SK-N-SH (cell line): Measurements from ENCODE around the gene PI4K2B. TPM values are rescaled to one million over a fixed set of nuclear protein-coding genes. Genes with fewer than 3 reads are reported as not detected.

Source experiments
- CTCF ChIA-PET: fragments of 300-600, 350-600 bp; formaldehyde crosslinking; extraction: SDS; loops from one replicate; lab custom pipeline; 2021; lab: Yijun Ruan, JAX
- POLR2A ChIA-PET: fragments of 350-600 bp; sonication (Branson Sonifier 250); formaldehyde crosslinking; extraction: SDS; loops from one replicate; lab custom pipeline; 2020; ENCODE audit warnings: antibody characterized with exemption, inconsistent platforms; lab: Yijun Ruan, JAX
- DNase-seq: peaks from one replicate; pipeline ENCODE4 v3.0.0; 2012
- H2AFZ ChIP-seq: fragments of 200-600 bp; sonication (generic); 2 replicates; pipeline ENCODE4 v1.8.1; 2016; ENCODE audit warnings: antibody characterized with exemption, mild to moderate bottlenecking, low read depth
- H3F3A ChIP-seq: fragments of 200-600 bp; sonication (generic); replicated peaks from 2 replicates; pipeline ENCODE3; 2016; ENCODE audit warnings: antibody characterized with exemption, mild to moderate bottlenecking; ENCODE audit not compliant: insufficient read depth
- H3K27ac ChIP-seq, 2 experiments: fragments of 200-500 bp in 1 of 2; fragments of 200-600 bp in 1 of 2; sonication (Bioruptor generic) in 1 of 2; sonication (generic), shearing (Covaris generic) in 1 of 2; 2 replicates each; pipeline versions ENCODE4 v1.5.1 to v1.6.1; 2014 to 2016; ENCODE audit warnings: low read depth in 2 of 2, inconsistent platforms in 1 of 2, low read length in 1 of 2, mild to moderate bottlenecking in 1 of 2, mixed read lengths in 1 of 2
- H3K27me3 ChIP-seq: fragments of 200-600 bp; sonication (generic), shearing (Covaris generic); 2 replicates; pipeline ENCODE4 v1.6.1; 2016; ENCODE audit warnings: mixed run types; ENCODE audit not compliant: insufficient read depth
- H3K36me3 ChIP-seq, 2 experiments: fragments of 200-500 bp in 1 of 2; fragments of 200-600 bp in 1 of 2; sonication (Bioruptor generic) in 1 of 2; sonication (generic) in 1 of 2; replicated peaks in 1 of 2; 2 replicates each; pipeline versions ENCODE3 to v1.5.1; 2014 to 2016; ENCODE audit warnings: low read length in 1 of 2, mild to moderate bottlenecking in 1 of 2; ENCODE audit not compliant: insufficient read depth in 2 of 2, control insufficient read depth in 1 of 2
- H3K4me1 ChIP-seq, 2 experiments: fragments of 200-500 bp in 1 of 2; fragments of 200-600 bp in 1 of 2; sonication (Bioruptor generic) in 1 of 2; sonication (generic), shearing (Covaris generic) in 1 of 2; 2 replicates each; pipeline versions ENCODE4 v1.5.1 to v1.6.1; 2014 to 2016; ENCODE audit warnings: low read depth in 1 of 2, low read length in 1 of 2, mixed run types in 1 of 2; ENCODE audit not compliant: insufficient read depth in 2 of 2, control insufficient read depth in 1 of 2
- H3K4me2 ChIP-seq: fragments of 200-600 bp; sonication (generic), shearing (Covaris generic); 2 replicates; pipeline ENCODE4 v1.6.1; 2017; ENCODE audit warnings: mixed run types
- H3K4me3 ChIP-seq, 2 experiments: fragments of 200-500 bp in 1 of 2; fragments of 200-600 bp in 1 of 2; sonication (Bioruptor generic) in 1 of 2; sonication (generic), shearing (Covaris generic) in 1 of 2; 2 replicates each; pipeline versions ENCODE4 v1.5.1 to v1.8.1; 2014 to 2016; ENCODE audit warnings: low read depth in 2 of 2, inconsistent platforms in 1 of 2, low read length in 1 of 2, mild to moderate bottlenecking in 1 of 2, mixed read lengths in 1 of 2, moderate library complexity in 1 of 2
- H3K79me2 ChIP-seq: fragments of 200-600 bp; sonication (generic); 2 replicates; pipeline ENCODE4 v1.8.1; 2017; ENCODE audit warnings: mild to moderate bottlenecking; ENCODE audit not compliant: insufficient read depth
- H3K9ac ChIP-seq: fragments of 200-600 bp; sonication (generic); 2 replicates; pipeline ENCODE4 v1.6.1; 2017; ENCODE audit warnings: mixed run types
- H3K9me2 ChIP-seq: fragments of 200-600 bp; sonication (generic); 2 replicates; pipeline ENCODE4 v1.6.1; 2017; ENCODE audit warnings: mixed run types
- H3K9me3 ChIP-seq: fragments of 200-600 bp; sonication (generic); 2 replicates; pipeline ENCODE4 v1.6.1; 2017; ENCODE audit warnings: mixed run types, mild to moderate bottlenecking, moderate library complexity
- H4K20me1 ChIP-seq: fragments of 200-600 bp; sonication (generic); 2 replicates; pipeline ENCODE4 v1.6.1; 2017; ENCODE audit warnings: mild to moderate bottlenecking, mixed run types; ENCODE audit not compliant: insufficient read depth
- CHD2 ChIP-seq: fragments of 150-350 bp; IDR thresholded peaks from 2 replicates; pipeline ENCODE4 v1.6.1; 2018; ENCODE audit warnings: low read length; ENCODE audit not compliant: partially characterized antibody
- CTCF ChIP-seq: fragments of 200-600 bp; sonication (generic); IDR thresholded peaks from 2 replicates; pipeline ENCODE4 v1.6.1; 2017; ENCODE audit warnings: antibody characterized with exemption, mild to moderate bottlenecking, moderate library complexity
- ELF1 ChIP-seq: IDR thresholded peaks from 2 replicates; pipeline ENCODE4 v1.4.0; 2012
- EP300 ChIP-seq, 2 experiments: IDR thresholded peaks; 2 replicates each; pipeline versions ENCODE4 v1.4.0 to v1.6.1; 2012; ENCODE audit warnings: borderline replicate concordance in 1 of 2, low read depth in 1 of 2, low read length in 1 of 2
- EZH2phosphoT487 ChIP-seq: fragments of 200-600 bp; sonication (generic); IDR thresholded peaks from 2 replicates; pipeline ENCODE4 v1.6.1; 2017; ENCODE audit warnings: low read depth, mixed run types, mild to moderate bottlenecking, antibody characterized with exemption, moderate library complexity, borderline replicate concordance
- FOSL2 ChIP-seq: IDR thresholded peaks from 2 replicates; pipeline ENCODE4 v1.4.0; 2012; ENCODE audit warnings: low read depth, mild to moderate bottlenecking, moderate library complexity, borderline replicate concordance
- FOXJ3 ChIP-seq: sonication (generic); formaldehyde crosslinking; IDR thresholded peaks from 2 replicates; pipeline ENCODE4 v1.5.1; 2020; ENCODE audit warnings: mild to moderate bottlenecking, missing genetic modification reagents
- FOXM1 ChIP-seq: IDR thresholded peaks from 2 replicates; pipeline ENCODE4 v1.4.0; 2012; ENCODE audit warnings: low read depth, mild to moderate bottlenecking
- GABPA ChIP-seq: IDR thresholded peaks from 2 replicates; pipeline ENCODE4 v1.4.0; 2012; ENCODE audit warnings: low read depth, mild to moderate bottlenecking
- GATA2 ChIP-seq: sonication (generic); formaldehyde crosslinking; IDR thresholded peaks from 2 replicates; pipeline ENCODE4 v1.5.0; 2020; ENCODE audit warnings: mild to moderate bottlenecking, missing genetic modification reagents
- IRF3 ChIP-seq: fragments of 150-350 bp; IDR thresholded peaks from 2 replicates; pipeline ENCODE4 v1.6.1; 2016; ENCODE audit warnings: mild to moderate bottlenecking, low read depth, low read length
- JUND ChIP-seq: IDR thresholded peaks from 2 replicates; pipeline ENCODE4 v1.4.0; 2012
- NFIC ChIP-seq: IDR thresholded peaks from 2 replicates; pipeline ENCODE4 v1.4.0; 2012; ENCODE audit warnings: borderline replicate concordance
- POLR2AphosphoS5 ChIP-seq: IDR thresholded peaks from 2 replicates; pipeline ENCODE4 v1.6.1; 2012; ENCODE audit warnings: low read depth, low read length
- RAD21 ChIP-seq: IDR thresholded peaks from 2 replicates; pipeline ENCODE4 v1.6.1; 2012; ENCODE audit warnings: mild to moderate bottlenecking, low read length
- REST ChIP-seq: IDR thresholded peaks from 2 replicates; pipeline ENCODE4 v1.6.1; 2012; ENCODE audit warnings: mild to moderate bottlenecking, low read depth, low read length, moderate library complexity
- SIN3A ChIP-seq: IDR thresholded peaks from 2 replicates; pipeline ENCODE4 v1.6.1; 2012; ENCODE audit warnings: low read depth, mild to moderate bottlenecking, low read length, moderate library complexity, borderline replicate concordance
- TEAD4 ChIP-seq: IDR thresholded peaks from 2 replicates; pipeline ENCODE4 v1.4.0; 2012; ENCODE audit warnings: mild to moderate bottlenecking, borderline replicate concordance; ENCODE audit not compliant: insufficient read depth
- USF1 ChIP-seq: IDR thresholded peaks from 2 replicates; pipeline ENCODE4 v1.4.0; 2012; ENCODE audit warnings: low read depth, borderline replicate concordance
- YY1 ChIP-seq: IDR thresholded peaks from 2 replicates; pipeline ENCODE4 v1.4.0; 2012; ENCODE audit warnings: low read depth, mild to moderate bottlenecking
- WGBS: methylation state at CpG from one replicate; pipeline ENCODE4 v1.1.6; 2017; ENCODE audit warnings: low lambda C conversion rate; 5-methylcytosine and 5-hydroxymethylcytosine counted together
- polyA plus RNA-seq, 3 experiments: library from polyadenylated mRNA; depleted of rRNA; stranded (reverse); fragments of >200 nt; gene quantifications; 2 replicates each; pipeline ENCODE4 v1.2.3, GENCODE V29; 2012

The PI4K2B gene
- polyA plus RNA-seq, 1 of the 3 experiments (the other 2 are of a cell fraction) = 3.1 TPM

GRCh38 chr4:25310803-25311166, 77.0 kb downstream of the PI4K2B start (continued):
- no peak for TF ChIP-seq REST

- H3K9ac ChIP-seq = peak within 1 kb of the TSS; percentile 77
- H3K9me2 ChIP-seq = no peaks in the 10 kb centered on the region
- ChIA-PET POLR2A (interaction anchor here (0.7 to 1.2 kb wide), 2 partner anchors 64 to 79 kb away, joined by 4 to 9 read pairs; partner anchors contain the start of genes ANAPC4 and PI4K2B), CTCF (interaction anchor here (0.6 to 4.1 kb wide), 54 partner anchors 8 to 713 kb away, joined by 3 to 43 read pairs (median 4); partner anchors contain the start of genes ANAPC4, PI4K2B and SEPSECS)
- peak within 1 kb of the TSS; percentile 84 for H3K4me2 ChIP-seq
- H3K9me3 ChIP-seq = no peaks in the 10 kb centered on the region
- peak within 1 kb of the TSS; percentile 75 to 77 for H3K27ac ChIP-seq
- under 1% methylated on average over 16 of the region's 40 CpGs for WGBS
- no peaks in the 10 kb centered on the region for H3K27me3 ChIP-seq
- peak within 1 kb of the TSS; percentile 90 for H2AFZ ChIP-seq
- H3K36me3 ChIP-seq = peaks cover 0 to 11% of the 10 kb centered on the region in 2 experiments
- no peaks in the 10 kb centered on the region for H4K20me1 ChIP-seq
- peak within 1 kb of the TSS; percentile 79 to 80 for H3K4me3 ChIP-seq
- H3K4me1 ChIP-seq = peaks cover 3 to 5% of the 10 kb centered on the region in 2 experiments; a peak in 2 of 4 replicates
- peaks cover 13% of the 10 kb centered on the region for H3F3A ChIP-seq
- no peaks in the 10 kb centered on the region for H3K79me2 ChIP-seq
- peak; percentile 94 for DNase-seq
- TF ChIP-seq CHD2 (peak; percentile 91), GABPA (peak; percentile 47; the same call in 1 of the 2 replicates), SIN3A (peak; percentile 90; the same call in 1 of the 2 replicates), FOXJ3 (0 out of 2 replicates have a peak, but pooled peaks have one; percentile 25), FOXM1 (peak; percentile 72; the same call in 1 of the 2 replicates), YY1 (peak; percentile 99), EP300 (IDR thresholded peaks at IDR 0.05; ENCODE audit: borderline replicate concordance in 1 of 2, low read depth in 1 of 2, low read length in 1 of 2) (peak in 1 of 2 experiments; percentile 61; a peak in 1 of 4 replicates), NFIC (peak; percentile 51), POLR2AphosphoS5 (peak; percentile 73), IRF3 (no peak), RAD21 (peak; percentile 25), EZH2phosphoT487 (no peak), CTCF (peak; percentile 99), FOSL2 (no peak; the same call in 1 of the 2 replicates), USF1 (peak; percentile 30; the same call in 1 of the 2 replicates), ELF1 (peak; percentile 76), JUND (no peak), TEAD4 (peak; percentile 85), GATA2 (CRISPR knock-in tag) (no peak)
Measured at GRCh38 chr4:25312496-25313200, 78.8 kb downstream of the PI4K2B start, which contains the start of gene ZCCHC4. Gene ZCCHC4, plus strand, starts transcription at chr4:25312774. Its CDS starts 36 bp downstream, at chr4:25312810.
